GM23338 (cell line): Measurements from ENCODE around the gene KRTAP5-4. TPM values are rescaled to one million over a fixed set of nuclear protein-coding genes. Genes with fewer than 3 reads are reported as not detected.

Source experiments
- ATAC-seq: fragments of 200-7000 bp; cut with Tn5 transposase; 3 replicates; pipeline ENCODE4 v1.9.1; 2020
- DNase-seq: peaks from one replicate; pipeline ENCODE4 v3.0.0-alpha.2; 2015; ENCODE audit warnings: low spot score
- H2AFZ ChIP-seq: fragments of 200-600 bp; sonication (generic); 2 replicates; pipeline ENCODE4 v1.8.0; 2016; ENCODE audit warnings: antibody characterized with exemption, mild to moderate bottlenecking, moderate library complexity
- H3F3A ChIP-seq: fragments of 200-600 bp; sonication (generic); replicated peaks from 2 replicates; pipeline ENCODE4 v1.8.0; 2017; ENCODE audit warnings: antibody characterized with exemption, mixed run types, low read depth
- H3K27ac ChIP-seq: fragments of 200-600 bp; sonication (generic); 2 replicates; pipeline ENCODE4 v1.6.1; 2016; ENCODE audit warnings: low read depth
- H3K27me3 ChIP-seq: fragments of 200-600 bp; sonication (generic); 2 replicates; pipeline ENCODE4 v1.8.0; 2016; ENCODE audit warnings: mild to moderate bottlenecking, mixed run types, moderate library complexity; ENCODE audit not compliant: insufficient read depth
- H3K36me3 ChIP-seq: fragments of 200-600 bp; sonication (generic); 2 replicates; pipeline ENCODE4 v1.8.0; 2016; ENCODE audit warnings: mild to moderate bottlenecking; ENCODE audit not compliant: insufficient read depth
- H3K4me1 ChIP-seq: fragments of 200-600 bp; sonication (generic); 2 replicates; pipeline ENCODE4 v1.8.0; 2016; ENCODE audit warnings: mild to moderate bottlenecking, moderate library complexity; ENCODE audit not compliant: insufficient read depth
- H3K4me2 ChIP-seq: fragments of 200-600 bp; sonication (generic); 2 replicates; pipeline ENCODE4 v1.7.1; 2017; ENCODE audit warnings: mixed run types
- H3K4me3 ChIP-seq: fragments of 200-600 bp; sonication (generic); 2 replicates; pipeline ENCODE4 v1.6.1; 2016; ENCODE audit warnings: mixed run types
- H3K79me2 ChIP-seq: fragments of 200-600 bp; sonication (generic); replicated peaks from 2 replicates; pipeline ENCODE4 v1.8.0; 2017; ENCODE audit warnings: mild to moderate bottlenecking; ENCODE audit not compliant: insufficient read depth
- H3K9me2 ChIP-seq: fragments of 200-600 bp; sonication (generic); 2 replicates; pipeline ENCODE4 v1.8.0; 2017; ENCODE audit not compliant: insufficient read depth
- H4K20me1 ChIP-seq: fragments of 200-600 bp; sonication (generic); replicated peaks from 2 replicates; pipeline ENCODE4 v1.8.0; 2017; ENCODE audit warnings: mild to moderate bottlenecking; ENCODE audit not compliant: insufficient read depth
- H3K27ac Mint-ChIP-seq: 2 replicates; pipeline ENCODE4 v1.8.0; 2020; ENCODE audit warnings: inconsistent platforms, mild to moderate bottlenecking, moderate library complexity, mixed read lengths
- H3K27me3 Mint-ChIP-seq: 3 replicates; pipeline ENCODE4 v1.8.0; 2022; ENCODE audit warnings: low read depth, mild to moderate bottlenecking, moderate library complexity, mixed read lengths, inconsistent platforms; ENCODE audit not compliant: insufficient read depth, poor library complexity
- H3K36me3 Mint-ChIP-seq: 3 replicates; pipeline ENCODE4 v1.8.0; 2021; ENCODE audit warnings: low read depth, mild to moderate bottlenecking, inconsistent platforms, moderate library complexity, mixed read lengths
- H3K4me1 Mint-ChIP-seq: 3 replicates; pipeline ENCODE4 v1.8.0; 2020; ENCODE audit warnings: mild to moderate bottlenecking, inconsistent platforms, mixed read lengths
- H3K4me3 Mint-ChIP-seq: 3 replicates; pipeline ENCODE4 v1.8.0; 2021; ENCODE audit warnings: moderate library complexity, mild to moderate bottlenecking, inconsistent platforms, mixed read lengths
- H3K9me3 Mint-ChIP-seq: 3 replicates; pipeline ENCODE4 v1.8.0; 2020; ENCODE audit warnings: moderate library complexity, mild to moderate bottlenecking, inconsistent platforms, mixed read lengths
- ETS1 ChIP-seq: IDR thresholded peaks from 2 replicates; pipeline ENCODE4 v1.6.1; 2016; ENCODE audit warnings: antibody characterized with exemption
- REST ChIP-seq: IDR thresholded peaks from one replicate; pipeline ENCODE4 v1.6.1; 2018; ENCODE audit warnings: antibody characterized with exemption; ENCODE audit not compliant: unreplicated experiment
- ZNF462 ChIP-seq: fragments of 250-450 bp; sonication (Bioruptor Pico); IDR thresholded peaks from 2 replicates; pipeline ENCODE4 v1.5.0; 2020; ENCODE audit warnings: mild to moderate bottlenecking, moderate library complexity
- polyA plus RNA-seq: library from polyadenylated mRNA; unstranded; fragments of >200 nt; fragmentation: Nextera tagmentation; extraction: Ambion mirVana; gene quantifications from 2 replicates; pipeline ENCODE4 v1.2.1, GENCODE V29; 2016
- total RNA-seq: library from RNA; depleted of rRNA; stranded (reverse); fragments of >200 nt; shearing (Covaris generic); gene quantifications from 2 replicates; pipeline ENCODE4 v1.2.3, GENCODE V29; 2014

Gene KRTAP5-4
- total and polyA plus RNA-seq, 2 experiments from 2014 or later, result not detected

- Histone ChIP-seq H3F3A (no peaks in the 10 kb centered on the region), H3K27ac (no peak overlapping the region), H3K27me3 (no peaks in the 10 kb centered on the region), H3K9me2 (no peaks in the 10 kb centered on the region), H3K4me1 (no peaks in the 10 kb centered on the region), H3K79me2 (no peaks in the 10 kb centered on the region), H2AFZ (no peak overlapping the region), H3K4me2 (no peak overlapping the region), H4K20me1 (no peaks in the 10 kb centered on the region), H3K36me3 (no peaks in the 10 kb centered on the region), H3K4me3 (no peak overlapping the region)
- H3K4me3 Mint-ChIP-seq, result no peak overlapping the region
- no peak for ATAC-seq
- H3K27ac Mint-ChIP-seq, result no peak overlapping the region
- no peaks in the 10 kb centered on the region for H3K36me3 Mint-ChIP-seq
- peaks cover 6% of the 10 kb centered on the region; the same call in 2 of the 3 replicates for H3K4me1 Mint-ChIP-seq
- H3K27me3 Mint-ChIP-seq, result peaks cover 9% of the 10 kb centered on the region
- DNase-seq, result no peak
- TF ChIP-seq ZNF462 (CRISPR knock-in tag) (no peak), ETS1 (no peak), REST (no peak)
- no peaks in the 10 kb centered on the region for H3K9me3 Mint-ChIP-seq
Measured at GRCh38 chr11:1656061-1656441, 34.1 kb upstream of the KRTAP5-4 start.
